GM18907 (cell line): ENCODE results near the gene UNC119.
A peak's percentile ranks its signal among the peaks of the same experiment; 100 is the strongest.
"Not testable (repeated sequence)": the region's sequence is repeated elsewhere in the genome, so short reads cannot be mapped to it uniquely, and the experiment has no call there.

ENCODE experiments used
- ATAC-seq: cut with Tn5 transposase; IDR thresholded peaks from one replicate; pipeline ENCODE4 v1.9.1; 2021; ENCODE audit warnings: mild to moderate bottlenecking, moderate library complexity; ENCODE audit not compliant: unreplicated experiment

UNC119 gene

DNA sequence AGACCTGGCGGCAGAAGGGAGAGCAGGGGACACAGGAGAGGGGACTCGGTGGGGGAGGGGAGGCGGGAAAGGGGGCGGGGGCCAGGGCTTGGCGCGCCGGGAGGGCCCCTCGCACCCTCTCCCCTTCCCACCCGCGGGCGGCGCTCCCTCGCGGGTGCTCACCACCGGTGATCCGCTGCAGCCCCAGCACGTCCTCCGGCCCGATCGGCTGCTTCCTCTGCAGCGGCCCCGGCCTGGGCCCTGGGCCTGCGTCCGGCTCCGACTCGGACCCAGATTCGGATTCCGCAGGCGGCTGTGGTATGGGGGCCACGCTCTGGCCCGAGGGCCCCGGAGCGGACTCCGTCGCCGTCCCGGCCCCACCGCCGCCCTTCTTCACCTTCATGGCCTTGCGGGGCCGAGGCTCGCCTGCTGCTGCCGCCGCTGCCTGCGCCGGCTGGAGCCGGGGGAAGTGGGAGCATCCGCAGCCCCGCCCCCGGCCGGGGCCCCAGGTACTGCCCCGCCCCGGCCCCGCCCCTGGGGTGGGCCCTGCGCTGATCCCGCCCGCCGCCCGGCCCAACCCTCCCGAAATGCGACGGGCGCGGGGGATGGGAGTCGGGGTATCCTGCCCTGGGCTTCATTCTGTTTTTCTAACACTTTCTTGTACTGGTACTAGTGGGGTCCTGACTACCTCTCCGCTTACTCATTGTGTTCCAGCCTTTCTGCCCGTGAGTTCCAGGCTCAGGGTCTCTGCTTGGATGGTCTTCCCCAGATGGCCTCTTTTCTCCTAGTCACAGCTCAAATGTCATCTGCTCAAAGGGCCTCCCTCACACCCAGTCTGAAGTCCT lies at the start of gene UNC119:
Gene UNC119 (minus strand): TSS at position 449 of the 824 bp plus-strand sequence. CDS start 67 bp downstream, at position 382.
- ATAC-seq = peak; percentile 45

DNA sequence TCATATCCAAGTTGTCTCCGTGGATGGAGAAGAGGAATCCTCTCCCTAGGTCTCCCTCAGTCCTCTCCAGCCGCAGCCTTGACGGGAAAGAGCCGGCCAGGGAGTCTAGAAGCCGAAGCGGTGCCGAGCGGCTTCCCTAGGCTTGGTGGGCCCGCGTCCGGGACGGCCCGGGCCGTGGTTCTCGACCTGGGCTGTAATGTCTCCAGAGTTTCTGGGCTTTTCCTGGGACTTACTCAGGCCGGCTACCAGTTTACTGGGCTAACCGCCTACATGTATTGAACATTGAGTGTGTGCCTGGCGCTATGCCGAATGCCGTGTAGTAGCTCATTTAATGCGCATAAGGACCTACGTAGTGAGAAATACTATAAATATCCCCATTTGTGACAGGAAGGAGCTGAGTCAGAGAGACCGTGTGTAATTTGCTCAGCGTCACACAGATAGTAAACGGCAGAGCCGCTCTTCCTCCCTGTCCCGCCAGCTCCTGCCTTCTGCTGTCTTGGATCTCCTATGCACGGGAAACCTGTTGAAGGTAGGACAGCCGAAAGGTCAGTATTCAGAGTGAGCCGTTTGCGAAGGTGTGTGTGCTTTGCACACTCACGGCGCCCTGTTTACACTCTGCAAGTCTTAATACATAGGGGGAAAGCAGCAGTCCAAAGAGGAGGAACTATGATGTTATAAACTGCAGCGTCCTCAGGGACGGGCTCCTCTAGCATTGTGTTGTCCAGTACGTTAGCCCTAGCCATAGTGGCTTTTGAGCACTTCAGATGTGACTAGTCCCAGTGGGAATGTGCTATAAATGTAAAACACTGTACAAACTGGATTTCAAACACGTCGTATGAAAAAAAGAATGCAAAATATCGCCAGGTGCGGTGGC lies 47.1 kb upstream of the UNC119 start:
- peak; percentile 45 for ATAC-seq

DNA sequence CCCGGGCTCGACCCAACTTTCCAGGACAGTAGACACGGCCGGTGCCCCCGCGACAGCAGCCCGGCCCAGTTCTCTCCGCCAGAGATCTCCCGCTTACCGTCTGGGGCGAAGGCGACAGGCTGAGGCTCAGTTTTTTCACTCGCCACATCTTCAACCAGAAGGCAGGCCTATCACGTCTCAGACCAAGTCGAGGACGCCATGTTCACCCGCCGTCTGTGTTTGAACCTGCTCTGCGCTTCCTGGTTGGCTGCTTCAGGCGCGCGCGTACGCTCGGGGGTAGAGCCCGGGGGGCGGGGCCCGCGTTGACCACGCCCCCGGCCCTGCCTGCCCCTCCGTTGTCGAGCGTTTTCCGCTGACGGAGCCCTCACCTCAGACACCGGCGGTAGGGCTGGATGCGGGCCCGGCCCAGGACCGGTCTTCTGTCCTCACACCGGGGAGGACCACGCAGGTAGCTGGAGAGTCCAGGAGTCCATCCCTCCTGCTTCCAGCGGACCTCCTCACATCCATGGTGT lies 46.4 kb upstream of the UNC119 start, which contains the start of gene SPAG5:
Gene SPAG5 (minus strand): TSS at position 227 of the 512 bp plus-strand sequence. CDS start 79 bp downstream, at position 148.
- ATAC-seq = peak; percentile 88

DNA sequence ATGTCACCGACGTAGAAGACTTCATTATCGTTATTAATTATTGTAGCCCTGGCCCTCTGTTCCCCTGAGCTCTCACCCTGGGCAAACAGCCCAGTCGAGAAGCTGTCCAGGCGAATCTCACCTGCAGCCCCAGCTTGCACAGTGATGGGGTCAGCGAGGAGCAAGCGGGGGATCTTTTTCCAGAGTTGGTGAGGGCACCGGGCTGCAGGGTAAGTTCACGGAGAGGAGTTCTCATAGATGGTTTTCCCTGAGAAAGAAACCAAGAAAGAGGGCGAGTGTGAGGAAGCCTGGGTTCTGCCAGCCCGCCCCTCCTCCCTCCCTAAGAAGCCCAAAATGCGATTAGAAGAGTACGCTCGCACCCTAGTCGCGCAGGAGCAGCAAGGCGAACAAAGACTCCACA lies 46.0 kb upstream of the UNC119 start:
- peak; percentile 14 for ATAC-seq

DNA sequence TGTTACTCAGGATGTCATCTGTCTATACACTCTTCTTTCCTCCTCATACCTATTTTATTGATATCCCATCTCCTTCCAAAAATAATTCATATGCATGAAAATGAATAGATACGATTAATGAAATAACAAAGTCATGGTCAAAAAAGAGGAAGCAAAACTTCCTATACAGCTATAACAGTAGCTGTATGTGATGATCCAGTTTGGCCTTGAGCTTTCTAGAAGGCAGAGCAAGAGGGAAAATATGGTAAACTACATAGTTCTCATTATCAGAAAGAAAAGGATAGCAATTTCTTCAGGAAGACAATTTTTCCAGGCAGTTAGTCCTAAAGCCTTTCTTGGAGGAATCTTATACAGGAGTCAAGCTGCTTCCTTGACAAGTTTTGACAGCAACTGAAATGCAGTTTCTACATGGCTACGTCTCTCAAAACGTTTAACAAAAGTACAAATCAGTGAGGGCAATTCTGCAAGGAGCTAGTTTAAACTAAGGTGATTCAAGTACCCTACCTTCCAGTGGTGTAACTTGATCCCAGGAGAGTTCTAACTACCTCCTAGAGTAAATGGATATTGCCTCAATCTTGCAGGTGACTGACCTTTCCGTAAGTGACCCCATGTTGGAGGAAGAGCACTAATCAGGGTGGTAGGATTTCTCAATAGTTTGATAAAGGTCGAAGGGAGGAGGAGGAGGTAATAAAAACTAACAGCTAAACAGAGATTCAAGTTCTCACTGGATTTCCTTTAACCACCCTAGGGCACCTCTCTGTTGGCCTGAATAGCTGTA lies 45.4 kb upstream of the UNC119 start:
- ATAC-seq = no peak

DNA sequence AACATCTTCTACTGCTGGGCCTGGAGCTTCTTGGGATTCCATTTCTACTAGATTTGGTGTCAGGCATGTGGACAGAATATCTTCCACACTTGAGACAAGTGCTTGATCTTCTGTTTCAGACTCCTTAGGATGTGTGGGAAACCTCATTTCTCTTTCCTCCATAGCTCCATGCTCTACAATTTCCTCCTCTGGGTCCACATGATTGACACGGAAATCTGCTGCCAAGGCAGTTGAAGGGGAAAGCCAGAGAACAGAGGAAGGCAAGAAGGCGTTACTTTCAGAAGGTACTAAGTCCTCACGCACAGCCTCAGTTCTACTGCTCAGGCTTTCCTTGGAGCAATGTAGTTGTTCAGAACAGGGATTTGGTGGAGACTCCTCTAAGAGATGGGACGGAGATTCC lies 39.8 kb upstream of the UNC119 start:
- no peak for ATAC-seq

DNA sequence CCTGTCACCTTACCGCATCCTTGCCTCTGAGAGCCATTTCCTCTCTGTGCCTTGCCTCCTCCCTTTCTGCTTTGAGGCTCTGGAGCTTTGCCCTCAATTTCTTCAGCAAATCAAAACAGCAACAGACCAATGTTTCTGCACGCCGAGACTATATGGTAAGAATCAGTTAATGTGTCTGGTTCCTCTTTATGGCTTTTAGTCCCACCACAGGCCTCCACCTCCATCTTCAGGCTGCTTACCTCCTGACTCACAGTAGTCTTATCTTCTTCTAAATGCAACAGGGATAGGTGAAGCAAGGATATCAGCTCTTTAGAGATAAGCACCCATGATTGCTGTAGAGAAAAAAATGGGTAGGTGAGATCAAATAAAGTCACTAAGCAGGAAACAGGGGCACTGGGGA lies 33.4 kb upstream of the UNC119 start:
- no peak for ATAC-seq

DNA sequence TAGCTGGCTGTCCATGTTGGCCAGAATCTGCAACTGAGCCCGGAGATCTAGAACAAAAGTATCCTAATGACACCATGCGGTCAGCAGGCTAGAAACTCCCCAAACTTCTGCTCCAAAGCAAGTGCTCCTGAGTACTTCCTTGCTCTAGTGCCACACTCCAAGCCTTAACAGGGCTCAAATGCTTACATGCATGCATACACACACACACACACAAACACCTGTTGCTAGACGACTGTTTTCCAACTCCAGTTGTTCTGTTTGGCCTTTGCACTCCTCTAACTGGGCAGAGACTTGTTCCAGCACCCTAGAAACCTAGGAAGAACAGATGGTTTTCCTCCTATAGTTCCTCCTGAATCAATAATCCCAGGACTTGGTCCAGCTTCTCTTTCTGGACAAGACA lies 32.0 kb upstream of the UNC119 start:
- no peak for ATAC-seq

DNA sequence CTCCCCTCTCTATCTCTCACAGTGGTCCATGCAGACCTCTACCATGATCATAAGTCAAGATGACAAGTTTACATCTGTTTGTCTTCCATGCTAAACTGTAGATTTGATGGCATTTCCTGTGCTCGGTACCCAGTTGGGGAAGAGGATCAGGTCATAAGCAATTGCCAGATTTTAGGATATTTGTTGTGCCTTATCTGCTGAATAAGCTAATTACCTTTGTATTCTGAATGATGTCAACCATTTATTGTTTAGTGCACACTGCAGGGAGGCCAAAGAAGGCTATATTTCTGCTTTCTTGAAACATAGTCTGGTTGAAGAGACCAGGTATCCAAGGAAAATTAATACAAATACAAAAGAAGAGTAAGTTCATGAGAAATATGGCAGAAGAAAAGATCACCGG lies 30.1 kb upstream of the UNC119 start:
- ATAC-seq = no peak

DNA sequence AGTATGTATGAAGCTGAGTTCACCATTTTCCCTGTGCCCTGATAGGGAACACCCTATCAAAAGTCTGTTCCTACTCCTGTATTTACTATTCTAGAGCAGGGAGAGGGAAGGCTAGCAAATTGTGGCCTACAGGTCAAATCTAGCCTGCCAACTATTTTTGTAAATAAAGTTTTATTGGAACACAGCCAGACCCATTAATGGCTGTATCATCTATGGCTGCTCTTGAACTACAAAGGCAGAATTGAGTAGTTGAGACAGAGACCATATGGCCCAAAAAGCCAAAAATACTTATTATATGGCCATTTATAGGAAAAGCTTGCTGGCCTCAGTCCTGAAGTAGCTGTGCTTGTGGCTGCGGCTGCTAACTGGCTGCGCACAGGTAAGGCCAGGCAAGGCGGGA lies 28.5 kb upstream of the UNC119 start:
- no peak for ATAC-seq

DNA sequence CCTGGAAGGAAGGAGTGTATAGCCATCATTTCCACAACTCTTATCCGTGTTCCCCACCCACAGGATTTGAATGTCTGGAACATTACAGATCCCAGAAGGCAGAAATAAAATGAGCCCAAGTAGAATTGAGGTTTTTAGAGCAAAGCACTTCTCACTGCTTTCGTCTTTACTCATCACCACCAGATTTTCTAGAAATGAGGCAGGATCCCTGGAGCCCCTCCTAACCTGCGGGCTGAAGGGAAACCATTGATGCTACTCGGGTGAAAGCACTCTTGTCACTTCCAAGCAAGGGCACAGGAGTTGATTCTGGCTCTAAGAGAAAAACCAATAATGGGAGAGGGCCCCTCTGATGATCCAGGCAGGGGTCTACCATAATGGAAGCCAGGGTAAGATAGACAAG lies 27.1 kb upstream of the UNC119 start:
- ATAC-seq = no peak

DNA sequence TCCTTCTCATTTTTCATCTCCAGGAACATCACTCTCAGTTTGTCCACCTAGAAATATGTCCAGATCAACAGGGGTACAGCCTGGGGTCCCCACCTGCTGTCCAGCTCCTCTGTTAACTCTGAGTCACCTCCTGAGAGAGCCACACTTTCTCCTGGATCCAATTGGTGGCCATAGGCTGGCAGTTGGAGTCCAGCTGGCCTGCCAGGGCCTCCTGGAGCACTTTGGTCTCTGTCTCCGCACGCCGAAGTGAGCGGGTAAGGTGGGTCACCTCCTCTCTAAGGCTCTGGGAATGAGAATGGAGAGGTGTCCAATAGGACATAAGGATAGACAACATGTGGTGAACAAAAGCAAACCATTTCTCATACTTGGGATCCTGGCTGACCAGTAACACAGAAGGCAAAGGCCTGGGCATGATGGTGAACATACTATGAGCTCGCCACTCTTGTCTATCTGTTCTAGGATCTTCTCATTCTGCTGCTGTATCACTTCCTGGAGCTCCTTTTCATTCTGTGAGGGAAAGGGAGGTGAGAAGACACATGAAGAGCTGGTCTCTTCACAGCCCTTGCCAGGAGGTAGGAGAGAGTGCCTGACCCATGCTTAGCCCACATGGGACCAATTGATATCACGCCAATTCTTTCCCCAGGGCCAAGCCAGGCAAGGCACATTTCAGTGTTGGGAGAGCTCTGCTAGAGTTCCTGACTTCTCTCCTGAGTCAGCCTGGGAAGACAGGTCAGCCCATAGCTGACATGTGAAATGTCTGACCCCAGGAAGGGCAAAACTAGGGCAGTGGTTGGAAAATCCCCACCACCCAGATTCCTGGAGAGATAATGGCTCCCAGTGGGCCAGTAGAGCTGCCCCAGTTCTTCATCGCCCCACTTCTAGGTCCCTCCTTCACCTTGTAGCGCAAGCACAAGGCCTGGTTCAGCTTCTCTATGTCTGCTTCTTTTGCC lies 26.1 kb upstream of the UNC119 start:
- no peak for ATAC-seq

DNA sequence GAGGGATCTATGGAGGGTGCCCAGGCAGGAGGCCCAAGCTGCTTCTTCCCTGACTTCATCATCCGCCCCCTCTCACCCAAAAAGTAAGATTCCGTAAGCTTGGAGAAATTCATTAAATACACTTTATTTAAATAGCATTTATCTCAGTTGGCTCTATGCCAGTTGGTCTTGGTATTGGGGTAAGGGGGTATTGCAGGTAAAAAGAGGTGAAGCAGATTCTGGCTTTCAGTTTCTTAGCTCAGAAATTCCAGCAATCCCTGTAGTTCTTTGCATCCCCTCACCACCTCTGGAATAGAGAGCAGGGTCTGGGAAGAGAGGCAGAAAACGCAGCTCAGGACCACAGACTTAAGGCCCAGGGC lies 25.0 kb upstream of the UNC119 start:
- ATAC-seq = no peak

DNA sequence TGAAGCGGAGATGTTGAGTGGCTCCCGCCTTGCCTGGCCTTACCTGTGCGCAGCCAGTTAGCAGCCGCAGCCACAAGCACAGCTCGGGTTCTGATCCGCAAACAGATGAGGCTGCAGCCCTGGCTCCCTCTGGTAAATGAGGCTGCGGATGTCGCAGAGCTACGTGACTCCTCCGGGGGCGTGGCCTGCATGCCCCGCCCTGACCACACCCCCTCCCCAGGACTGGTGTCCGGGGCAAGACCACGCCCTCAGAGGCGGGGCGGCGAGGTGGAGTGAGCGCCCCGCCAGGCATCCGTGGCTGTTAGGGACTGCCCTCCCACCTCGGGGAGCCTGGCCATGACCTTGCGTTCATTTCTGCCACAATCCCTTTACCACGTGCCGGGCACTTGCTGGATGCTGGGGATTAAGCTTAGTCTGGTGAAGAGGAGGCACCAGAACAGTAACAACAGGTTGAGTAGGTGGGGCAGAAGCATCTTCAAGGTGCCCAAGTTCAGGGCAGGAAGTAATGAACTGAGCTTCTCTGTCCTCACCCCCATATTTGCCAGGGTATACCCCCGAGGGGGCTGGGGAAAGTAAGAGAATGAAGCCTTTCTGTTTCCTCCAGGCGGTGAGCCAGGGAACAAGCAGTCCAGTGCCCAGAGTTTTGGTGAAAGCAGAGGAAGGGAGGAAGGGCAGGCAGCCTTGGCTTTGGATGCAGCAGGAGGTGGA lies 24.5 kb upstream of the UNC119 start, which contains the start of gene ALDOC:
Gene ALDOC (minus strand): TSS at position 138 of the 708 bp plus-strand sequence. CDS start 1,363 bp downstream, outside the sequence.
- peak; percentile 76 for ATAC-seq

DNA sequence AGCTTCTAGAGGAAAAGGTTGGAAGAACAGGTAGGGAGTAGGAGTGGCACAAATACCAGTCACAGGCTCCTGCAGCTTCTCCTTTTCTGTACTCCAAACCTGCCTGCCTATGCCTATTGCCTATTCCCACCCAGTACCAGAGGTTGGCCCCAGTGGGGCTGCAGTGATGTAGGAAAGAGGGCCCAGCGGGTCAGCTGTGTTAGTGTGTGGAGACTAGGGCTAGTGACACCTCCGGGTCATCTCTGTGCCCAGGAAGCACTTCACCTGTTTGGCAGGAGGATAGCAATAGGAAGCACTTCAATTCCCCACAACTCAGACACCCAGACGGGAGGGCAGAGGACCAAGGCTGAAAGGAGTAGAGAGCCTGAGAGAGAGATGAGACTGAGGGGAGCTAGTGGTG lies 23.6 kb upstream of the UNC119 start:
- ATAC-seq = not testable (repeated sequence)

DNA sequence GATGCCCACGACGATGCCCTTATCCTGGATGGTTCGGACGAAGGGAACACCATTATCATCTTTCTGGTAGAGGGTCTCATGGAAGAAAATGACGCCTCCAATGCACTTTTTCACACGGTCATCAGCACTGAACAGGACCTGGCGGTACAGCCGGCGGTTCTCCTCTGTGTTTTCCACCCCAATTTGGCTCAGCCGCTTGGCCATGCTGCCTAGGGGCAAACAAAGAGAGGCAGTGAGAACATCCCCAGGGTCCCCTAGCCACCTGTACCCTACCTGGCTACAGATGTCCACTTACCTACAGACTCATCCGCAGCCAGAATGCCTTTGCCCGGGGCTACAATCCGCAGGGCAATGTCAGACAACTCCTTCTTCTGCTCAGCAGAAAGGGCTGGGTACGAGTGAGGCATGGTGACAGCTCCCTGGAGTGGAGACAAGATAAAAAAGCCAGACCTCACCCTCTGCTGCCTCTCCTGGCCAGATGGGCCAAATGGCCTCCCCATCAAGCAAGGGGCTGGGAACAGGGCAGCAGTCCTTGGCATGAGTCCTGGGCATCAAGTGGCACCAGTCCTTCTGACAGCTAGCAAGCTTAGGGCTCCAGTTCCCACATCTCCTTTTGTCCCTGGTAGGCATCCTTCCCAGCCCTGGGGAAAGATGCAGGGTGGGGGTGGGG lies 22.8 kb upstream of the UNC119 start:
- ATAC-seq = no peak

DNA sequence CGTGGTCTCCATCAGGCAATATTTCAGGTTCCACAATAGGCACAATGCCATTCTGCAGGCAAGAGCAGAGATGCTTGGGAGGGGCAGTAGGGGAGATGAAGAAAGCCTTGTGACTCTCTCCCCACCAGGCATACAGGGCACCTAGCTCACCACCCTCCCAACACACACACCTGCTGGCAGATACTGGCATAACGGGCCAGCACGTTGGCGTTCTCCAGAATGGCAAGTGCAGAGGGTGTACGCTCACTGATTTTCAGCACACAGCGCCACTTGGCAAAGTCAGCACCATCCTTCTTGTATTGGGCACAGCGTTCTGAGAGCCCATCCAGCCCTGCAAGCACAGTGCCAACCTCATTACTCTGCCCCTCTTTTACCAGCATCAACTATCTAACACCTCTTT lies 22.1 kb upstream of the UNC119 start:
- no peak for ATAC-seq

DNA sequence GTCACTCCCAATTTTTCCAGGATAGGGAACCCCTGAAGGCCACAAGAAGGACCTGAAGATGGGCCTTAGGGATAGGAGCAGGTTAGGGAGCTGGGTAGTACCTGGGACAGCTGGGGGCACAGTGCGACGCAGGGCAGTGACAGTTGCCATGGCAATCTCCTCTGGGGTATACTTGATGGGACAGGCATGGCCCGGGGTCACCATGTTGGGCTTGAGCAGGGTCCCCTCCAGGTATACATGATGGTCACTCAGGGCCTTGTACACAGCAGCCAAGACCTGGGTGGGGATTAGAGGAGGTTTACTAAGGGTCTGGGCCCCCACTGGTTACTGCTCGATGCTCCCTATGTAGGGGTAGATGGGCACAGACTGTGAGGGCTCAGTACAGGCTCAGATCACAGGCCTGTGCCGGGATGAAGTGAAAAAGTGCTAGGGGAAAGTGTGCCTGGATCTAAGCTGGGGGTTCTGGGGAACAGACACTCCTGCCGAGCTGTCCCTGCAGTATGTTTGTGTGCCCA lies 21.6 kb upstream of the UNC119 start:
- ATAC-seq = no peak
